Measurements from ENCODE around the gene ZBTB25.

ZBTB25 gene

DNA sequence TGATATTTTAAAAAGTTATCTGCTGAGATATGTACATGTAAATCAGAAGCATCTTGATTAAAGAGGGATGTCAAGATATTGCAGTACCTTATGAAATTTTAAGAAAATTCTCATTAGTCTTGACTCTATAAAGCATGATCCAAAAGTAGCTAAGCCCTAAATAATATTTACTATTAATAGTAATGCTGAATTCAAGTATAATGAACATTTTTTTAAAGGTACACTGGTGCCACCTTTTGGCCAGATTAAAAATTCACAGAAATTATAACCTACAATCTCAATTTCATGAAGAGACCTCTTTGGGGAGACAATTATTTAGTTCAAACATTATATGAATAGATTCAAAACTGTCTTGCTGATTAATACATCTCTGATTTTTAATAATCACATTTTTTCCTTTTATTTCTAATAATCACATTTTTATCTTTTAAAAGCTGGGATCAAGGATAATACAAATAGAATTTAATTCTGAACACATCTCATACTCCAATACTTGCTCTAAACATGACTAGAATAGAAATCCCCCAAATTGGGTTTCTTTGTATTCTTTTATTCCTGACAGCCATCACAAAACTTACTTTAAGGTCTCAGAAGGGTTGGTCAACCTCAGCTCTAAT lies 24.9 kb downstream of the ZBTB25 start:
- TF ChIP-seq, protein P1, sequence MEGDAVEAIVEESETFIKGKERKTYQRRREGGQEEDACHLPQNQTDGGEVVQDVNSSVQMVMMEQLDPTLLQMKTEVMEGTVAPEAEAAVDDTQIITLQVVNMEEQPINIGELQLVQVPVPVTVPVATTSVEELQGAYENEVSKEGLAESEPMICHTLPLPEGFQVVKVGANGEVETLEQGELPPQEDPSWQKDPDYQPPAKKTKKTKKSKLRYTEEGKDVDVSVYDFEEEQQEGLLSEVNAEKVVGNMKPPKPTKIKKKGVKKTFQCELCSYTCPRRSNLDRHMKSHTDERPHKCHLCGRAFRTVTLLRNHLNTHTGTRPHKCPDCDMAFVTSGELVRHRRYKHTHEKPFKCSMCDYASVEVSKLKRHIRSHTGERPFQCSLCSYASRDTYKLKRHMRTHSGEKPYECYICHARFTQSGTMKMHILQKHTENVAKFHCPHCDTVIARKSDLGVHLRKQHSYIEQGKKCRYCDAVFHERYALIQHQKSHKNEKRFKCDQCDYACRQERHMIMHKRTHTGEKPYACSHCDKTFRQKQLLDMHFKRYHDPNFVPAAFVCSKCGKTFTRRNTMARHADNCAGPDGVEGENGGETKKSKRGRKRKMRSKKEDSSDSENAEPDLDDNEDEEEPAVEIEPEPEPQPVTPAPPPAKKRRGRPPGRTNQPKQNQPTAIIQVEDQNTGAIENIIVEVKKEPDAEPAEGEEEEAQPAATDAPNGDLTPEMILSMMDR (IDR thresholded peaks at IDR 0.05; ENCODE audit: extremely low read depth, insufficient read depth, missing control alignments) = peak; percentile 38
- peak; percentile 32 for DNase-seq (ENCODE audit: low spot score)
- in situ Hi-C loops (cut with MboI; ENCODE audit: low pct_unique_long_range_greater_than_20kb, low sequenced_read_pairs, unreplicated experiment) = no loop called here

DNA sequence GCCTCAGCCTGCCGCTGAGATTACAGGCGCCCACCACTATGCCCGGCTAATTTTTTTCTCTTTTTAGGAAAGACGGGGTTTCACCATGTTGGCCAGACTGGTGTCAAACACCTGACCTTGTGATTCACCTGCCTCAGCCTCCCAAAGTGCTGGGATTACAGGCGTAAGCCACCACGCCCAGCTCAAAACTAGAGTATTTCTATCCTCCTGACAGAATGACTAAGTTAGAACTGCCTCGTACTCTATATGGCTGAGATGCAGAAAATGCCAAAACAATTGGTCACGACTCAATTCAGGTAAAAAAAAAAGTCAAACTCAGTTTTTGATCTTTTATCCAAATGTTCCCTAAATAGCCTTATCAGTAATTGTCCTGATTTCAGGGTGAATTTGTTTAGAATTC lies 27.2 kb downstream of the ZBTB25 start:
- DNase-seq (ENCODE audit: low spot score) = no peak
- in situ Hi-C loops (cut with MboI; ENCODE audit: low pct_unique_long_range_greater_than_20kb, low sequenced_read_pairs, unreplicated experiment) = no loop called here
- TF ChIP-seq, protein P1 (IDR thresholded peaks at IDR 0.05; ENCODE audit: extremely low read depth, insufficient read depth, missing control alignments) = no peak

DNA sequence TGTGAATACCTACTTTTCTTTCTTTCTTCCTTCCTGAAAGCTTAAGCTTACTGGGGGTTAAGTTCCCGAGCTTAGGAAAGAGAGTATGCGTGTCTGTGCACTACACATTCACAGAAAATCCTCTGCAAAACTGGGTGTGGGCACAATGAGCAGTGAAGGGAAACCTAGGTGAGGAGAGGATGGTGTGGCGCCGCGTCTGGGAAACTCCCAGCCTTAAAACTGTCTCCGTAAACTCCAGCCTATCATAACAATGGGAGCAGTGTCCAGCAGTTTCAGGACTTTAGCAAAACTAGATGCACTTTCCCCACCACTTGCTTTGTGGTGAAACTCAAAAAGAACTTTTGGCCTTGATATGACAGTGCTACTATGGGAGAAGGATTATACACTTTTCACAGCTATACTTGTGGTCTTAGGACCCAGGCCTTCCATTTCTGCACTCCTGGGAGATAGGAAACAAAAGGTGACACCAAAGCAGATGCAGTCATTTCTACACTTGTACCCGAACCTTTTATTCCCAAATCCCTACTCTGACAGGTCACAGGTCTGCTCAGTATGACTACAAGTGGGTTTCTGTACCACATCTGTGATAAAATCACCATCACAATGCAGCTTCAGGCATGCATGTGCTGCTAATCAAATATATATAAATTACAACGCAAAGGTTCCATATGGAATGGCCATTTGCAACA lies 27.9 kb downstream of the ZBTB25 start:
- no peak for DNase-seq (ENCODE audit: low spot score)
- in situ Hi-C loops (cut with MboI; ENCODE audit: low pct_unique_long_range_greater_than_20kb, low sequenced_read_pairs, unreplicated experiment) = no loop called here
- TF ChIP-seq, protein P1 (IDR thresholded peaks at IDR 0.05; ENCODE audit: extremely low read depth, insufficient read depth, missing control alignments) = no peak

DNA sequence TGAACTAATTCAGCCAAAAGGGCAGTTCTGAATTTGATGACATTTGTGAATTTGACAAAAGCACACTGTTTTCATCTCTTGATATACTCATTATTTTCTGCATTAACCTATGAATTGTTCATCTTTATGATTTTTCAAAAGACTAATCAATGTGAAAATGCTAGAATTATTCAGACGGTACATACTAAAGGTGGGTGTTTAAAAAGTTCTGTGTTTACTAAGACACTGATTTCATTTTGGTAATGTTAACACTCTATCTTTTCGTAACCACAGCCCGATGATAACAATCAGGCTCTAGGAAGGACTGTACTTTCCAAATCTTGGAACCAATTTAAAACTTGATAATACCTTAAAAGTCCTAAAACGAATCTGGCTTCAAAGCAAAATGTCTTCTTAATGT lies 28.9 kb downstream of the ZBTB25 start:
- TF ChIP-seq, protein P1 (IDR thresholded peaks at IDR 0.05; ENCODE audit: extremely low read depth, insufficient read depth, missing control alignments) = no peak
- in situ Hi-C loops (cut with MboI; ENCODE audit: low pct_unique_long_range_greater_than_20kb, low sequenced_read_pairs, unreplicated experiment) = no loop called here
- no peak for DNase-seq (ENCODE audit: low spot score)

DNA sequence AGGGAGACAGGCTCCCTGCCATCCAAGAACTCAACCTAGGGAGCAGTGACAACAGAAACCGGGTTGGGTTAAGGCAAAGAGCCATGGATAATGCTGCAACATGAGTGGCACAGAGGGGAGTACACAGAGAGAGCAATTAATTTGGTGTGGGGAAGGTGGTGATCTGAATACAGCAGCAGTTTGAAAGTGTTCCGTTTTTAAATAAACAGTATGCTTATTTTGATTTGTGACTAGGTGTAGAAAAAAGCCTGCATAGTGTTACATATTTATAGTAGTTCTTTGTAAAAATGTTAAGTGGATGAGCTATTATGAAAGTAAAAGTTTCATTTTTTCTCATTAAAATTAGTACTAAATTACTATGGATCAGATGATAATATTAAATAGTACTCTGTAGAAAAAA lies 29.6 kb downstream of the ZBTB25 start:
- in situ Hi-C loops (cut with MboI; ENCODE audit: low pct_unique_long_range_greater_than_20kb, low sequenced_read_pairs, unreplicated experiment) = no loop called here
- no peak for DNase-seq (ENCODE audit: low spot score)
- TF ChIP-seq, protein P1 (IDR thresholded peaks at IDR 0.05; ENCODE audit: extremely low read depth, insufficient read depth, missing control alignments) = no peak

DNA sequence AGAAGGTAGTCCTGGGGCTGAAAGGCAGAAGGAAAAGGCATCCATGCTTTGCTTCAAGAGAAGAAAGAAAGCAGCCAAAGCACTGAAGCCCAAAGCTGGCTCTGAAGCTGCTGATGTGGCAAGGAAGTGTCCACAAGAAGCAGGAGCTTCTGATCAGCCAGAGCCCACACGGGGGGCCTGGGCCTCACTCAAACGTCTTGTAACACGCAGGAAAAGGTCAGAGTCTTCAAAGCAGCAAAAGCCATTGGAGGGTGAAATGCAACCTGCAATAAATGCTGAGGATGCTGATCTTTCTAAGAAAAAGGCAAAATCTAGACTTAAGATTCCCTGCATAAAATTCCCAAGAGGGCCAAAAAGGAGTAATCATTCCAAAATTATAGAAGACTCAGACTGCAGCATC lies 35.2 kb downstream of the ZBTB25 start:
- no peak for DNase-seq (ENCODE audit: low spot score)
- in situ Hi-C loops (cut with MboI; ENCODE audit: low pct_unique_long_range_greater_than_20kb, low sequenced_read_pairs, unreplicated experiment) = no loop called here
- TF ChIP-seq, protein P1 (IDR thresholded peaks at IDR 0.05; ENCODE audit: extremely low read depth, insufficient read depth, missing control alignments) = no peak
